Endothelial cell (in vitro differentiated cells): Measurements from ENCODE around the gene TCF19. TPM values are rescaled to one million over a fixed set of nuclear protein-coding genes. Genes with fewer than 3 reads are reported as not detected.

Experiments
- DNase-seq: peaks from one replicate; pipeline ENCODE4 v3.0.0; 2021; ENCODE audit warnings: low spot score
- H3K27ac Mint-ChIP-seq: one replicate; pipeline ENCODE4 v1.8.0; 2021; ENCODE audit warnings: mixed read lengths, inconsistent platforms; ENCODE audit not compliant: unreplicated experiment
- H3K27me3 Mint-ChIP-seq: one replicate; pipeline ENCODE4 v1.8.0; 2021; ENCODE audit warnings: mild to moderate bottlenecking, moderate library complexity, mixed read lengths, inconsistent platforms; ENCODE audit not compliant: unreplicated experiment
- H3K36me3 Mint-ChIP-seq: one replicate; pipeline ENCODE4 v1.8.0; 2021; ENCODE audit warnings: mild to moderate bottlenecking, low read depth, mixed read lengths, inconsistent platforms; ENCODE audit not compliant: unreplicated experiment
- H3K4me1 Mint-ChIP-seq: one replicate; pipeline ENCODE4 v1.8.0; 2021; ENCODE audit warnings: mild to moderate bottlenecking, mixed read lengths, inconsistent platforms; ENCODE audit not compliant: unreplicated experiment
- H3K4me3 Mint-ChIP-seq: one replicate; pipeline ENCODE4 v1.8.0; 2021; ENCODE audit warnings: mild to moderate bottlenecking, mixed read lengths, inconsistent platforms; ENCODE audit not compliant: unreplicated experiment
- H3K9me3 Mint-ChIP-seq: one replicate; pipeline ENCODE4 v1.8.0; 2021; ENCODE audit warnings: mixed read lengths, inconsistent platforms; ENCODE audit not compliant: unreplicated experiment
- total RNA-seq: library from RNA; stranded (reverse); fragmentation: NEBNext Ultra II Directional; extraction: Animal tissue kit (Norgen Biotek cat#: 25700); gene quantifications from one replicate; pipeline ENCODE4 v1.2.1, GENCODE V29; 2021; ENCODE audit not compliant: unreplicated experiment
- TF ChIP-seq, protein P1 (sequence below): fragments of 200-600 bp; sonication (generic); IDR thresholded peaks from one replicate; pipeline ENCODE4 v1.5.0; 2021; ENCODE audit warnings: antibody characterized with exemption; ENCODE audit not compliant: unreplicated experiment

TCF19 gene
- total RNA-seq, 1 donor from 2014 or later = 17.2 TPM

DNA sequence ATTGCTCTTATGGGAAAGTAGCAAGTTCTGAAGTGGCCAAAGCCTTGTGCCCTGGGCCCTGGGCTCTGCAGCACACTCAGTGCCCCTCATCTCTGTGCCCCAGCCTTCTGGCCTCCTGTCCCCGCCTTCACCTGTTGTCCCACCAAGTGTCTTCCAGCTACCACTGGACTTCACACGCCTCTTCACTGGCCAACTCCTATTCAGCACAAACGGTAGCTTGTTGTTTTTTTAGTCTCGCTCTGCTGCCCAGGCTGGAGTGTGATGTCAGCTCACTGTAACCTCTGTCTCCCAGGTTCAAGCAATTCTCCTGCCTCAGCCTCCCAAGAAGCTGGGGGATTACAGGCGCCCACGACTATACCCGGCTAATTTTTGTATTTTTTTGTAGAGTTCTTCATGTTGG lies 5.6 kb upstream of the TCF19 start:
- Mint-ChIP-seq H3K4me3 (no peak overlapping the region), H3K27ac (no peak overlapping the region), H3K36me3 (peaks cover 7% of the 10 kb centered on the region), H3K27me3 (peaks cover 4% of the 10 kb centered on the region), H3K4me1 (no peaks in the 10 kb centered on the region), H3K9me3 (no peaks in the 10 kb centered on the region)
- TF ChIP-seq, protein P1, sequence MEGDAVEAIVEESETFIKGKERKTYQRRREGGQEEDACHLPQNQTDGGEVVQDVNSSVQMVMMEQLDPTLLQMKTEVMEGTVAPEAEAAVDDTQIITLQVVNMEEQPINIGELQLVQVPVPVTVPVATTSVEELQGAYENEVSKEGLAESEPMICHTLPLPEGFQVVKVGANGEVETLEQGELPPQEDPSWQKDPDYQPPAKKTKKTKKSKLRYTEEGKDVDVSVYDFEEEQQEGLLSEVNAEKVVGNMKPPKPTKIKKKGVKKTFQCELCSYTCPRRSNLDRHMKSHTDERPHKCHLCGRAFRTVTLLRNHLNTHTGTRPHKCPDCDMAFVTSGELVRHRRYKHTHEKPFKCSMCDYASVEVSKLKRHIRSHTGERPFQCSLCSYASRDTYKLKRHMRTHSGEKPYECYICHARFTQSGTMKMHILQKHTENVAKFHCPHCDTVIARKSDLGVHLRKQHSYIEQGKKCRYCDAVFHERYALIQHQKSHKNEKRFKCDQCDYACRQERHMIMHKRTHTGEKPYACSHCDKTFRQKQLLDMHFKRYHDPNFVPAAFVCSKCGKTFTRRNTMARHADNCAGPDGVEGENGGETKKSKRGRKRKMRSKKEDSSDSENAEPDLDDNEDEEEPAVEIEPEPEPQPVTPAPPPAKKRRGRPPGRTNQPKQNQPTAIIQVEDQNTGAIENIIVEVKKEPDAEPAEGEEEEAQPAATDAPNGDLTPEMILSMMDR = no peak
- no peak for DNase-seq

DNA sequence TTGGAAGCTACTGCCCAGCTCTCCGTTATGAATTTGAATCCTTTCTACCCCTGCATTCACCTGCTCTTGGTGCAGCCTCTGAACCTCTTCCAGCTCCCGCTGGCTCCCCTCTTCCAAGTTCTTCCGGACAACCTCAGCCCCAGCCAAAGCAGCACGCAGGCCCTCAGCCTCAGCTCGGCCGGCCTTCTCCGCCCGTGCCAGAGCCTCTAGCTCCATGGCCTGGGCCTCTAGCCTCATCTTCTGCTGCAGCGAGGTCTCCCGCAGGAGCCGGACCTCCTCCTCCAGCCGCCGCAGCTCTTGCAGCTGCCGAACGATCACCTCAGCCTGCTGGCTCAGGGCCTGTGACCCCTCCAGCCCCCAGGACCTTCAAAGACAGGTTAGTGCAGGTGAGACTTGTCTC lies 4.0 kb upstream of the TCF19 start:
- Mint-ChIP-seq H3K36me3 (peaks cover 7% of the 10 kb centered on the region), H3K4me1 (peaks cover 2% of the 10 kb centered on the region), H3K27me3 (peaks cover 4% of the 10 kb centered on the region), H3K4me3 (no peak overlapping the region), H3K27ac (no peak overlapping the region), H3K9me3 (no peaks in the 10 kb centered on the region)
- no peak for DNase-seq
- TF ChIP-seq, protein P1 = no peak

DNA sequence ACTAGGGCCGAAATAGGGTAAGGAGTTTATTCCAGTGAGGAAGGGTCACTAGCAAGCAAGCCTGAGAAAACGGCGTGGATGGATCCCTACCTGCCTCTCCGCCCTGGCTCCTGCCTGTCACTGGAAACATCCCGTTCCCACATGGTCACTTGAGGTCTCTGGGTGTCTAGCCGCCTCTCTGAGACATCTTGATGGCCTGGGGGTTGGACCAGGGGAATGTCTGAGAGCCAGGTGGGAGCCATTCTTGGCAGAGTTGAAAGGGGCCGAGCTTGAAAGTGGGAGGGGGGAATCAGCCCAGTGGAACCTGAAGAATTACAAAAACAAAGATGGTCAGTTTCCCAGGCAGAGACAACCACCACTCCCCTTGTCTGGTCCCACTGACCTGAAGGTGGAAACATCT lies 1.7 kb upstream of the TCF19 start:
- Mint-ChIP-seq H3K27me3 (peaks cover 4% of the 10 kb centered on the region), H3K9me3 (no peaks in the 10 kb centered on the region), H3K27ac (no peak overlapping the region), H3K36me3 (peaks cover 4% of the 10 kb centered on the region), H3K4me1 (peaks cover 2% of the 10 kb centered on the region), H3K4me3 (no peak overlapping the region)
- DNase-seq = no peak
- TF ChIP-seq, protein P1 = no peak

DNA sequence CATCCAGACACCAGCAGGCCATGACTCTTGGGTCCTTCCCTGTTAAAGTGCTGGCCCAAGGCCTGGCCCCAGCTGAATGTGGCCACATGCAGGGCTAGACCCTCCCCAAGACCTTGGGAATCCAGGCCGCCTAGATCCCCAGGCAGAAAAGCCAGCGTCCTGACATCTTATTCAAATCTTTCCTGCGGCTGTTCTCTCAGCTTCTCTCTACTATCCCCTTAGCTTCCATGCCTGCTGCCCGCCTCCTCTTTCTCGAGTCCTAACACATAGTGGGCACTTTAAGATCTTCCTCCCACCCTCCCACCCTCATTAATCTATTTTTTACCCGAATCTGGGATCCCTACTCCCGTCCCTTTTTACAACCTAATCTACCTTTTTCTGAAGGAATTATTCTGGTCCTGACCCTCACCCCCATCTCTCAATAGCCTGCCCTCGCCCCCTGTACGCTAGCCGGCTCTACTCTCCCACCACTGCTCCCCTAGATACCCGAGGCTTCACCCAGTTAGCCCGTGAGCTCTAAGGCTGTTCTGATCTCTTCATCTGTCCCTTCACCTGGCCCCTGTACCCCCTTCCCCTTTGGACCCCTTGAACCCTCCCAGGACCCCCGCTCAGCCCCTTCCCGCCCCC lies 763 bp upstream of the TCF19 start, which contains the start of gene CCHCR1:
Gene CCHCR1, minus strand, starts transcription at position 290 of the 627 bp plus-strand sequence. Its CDS starts 202 bp downstream, at position 88.
- DNase-seq = no peak
- H3K4me3 Mint-ChIP-seq = peak within 1 kb of the TSS; percentile 97
- TF ChIP-seq, protein P1 = no peak
- peaks cover 2% of the 10 kb centered on the region for H3K4me1 Mint-ChIP-seq
- H3K27ac Mint-ChIP-seq = peak within 1 kb of the TSS; percentile 92
- no peaks in the 10 kb centered on the region for H3K9me3 Mint-ChIP-seq
- H3K27me3 Mint-ChIP-seq = peaks cover 4% of the 10 kb centered on the region
- peaks cover 3% of the 10 kb centered on the region for H3K36me3 Mint-ChIP-seq
